Inflammatory macrophage treated with lipopolysaccharide for 4 hours (primary cell): ENCODE measurements around the gene CLSTN2.

Experiments used
- DNase-seq: peaks from one replicate; pipeline ENCODE4 v3.0.0-alpha.2; 2020

Gene CLSTN2

GRCh38 chr3:139944256-139944910 lies 9.4 kb downstream of the CLSTN2 start:
- DNase-seq, result no peak

GRCh38 chr3:139945386-139945785 lies 10.4 kb downstream of the CLSTN2 start:
- no peak for DNase-seq

GRCh38 chr3:139945942-139946341 lies 11.0 kb downstream of the CLSTN2 start:
- DNase-seq, result no peak

- no peak for DNase-seq
Measured at GRCh38 chr3:139948467-139948866, 13.5 kb downstream of the CLSTN2 start.

- DNase-seq, result no peak
Measured at GRCh38 chr3:139948898-139949297, 13.9 kb downstream of the CLSTN2 start.

- no peak for DNase-seq
Measured at GRCh38 chr3:139953131-139953910, 18.3 kb downstream of the CLSTN2 start.

- no peak for DNase-seq
Measured at GRCh38 chr3:139954146-139954860, 19.3 kb downstream of the CLSTN2 start.

- no peak for DNase-seq
Measured at GRCh38 chr3:139957844-139958243, 22.9 kb downstream of the CLSTN2 start.

- DNase-seq, result no peak
Measured at GRCh38 chr3:139969386-139969785, 34.4 kb downstream of the CLSTN2 start.

GRCh38 chr3:139970526-139970925 lies 35.5 kb downstream of the CLSTN2 start:
- no peak for DNase-seq

GRCh38 chr3:139974809-139975425 lies 39.9 kb downstream of the CLSTN2 start:
- DNase-seq, result no peak

GRCh38 chr3:139975594-139976365 lies 40.8 kb downstream of the CLSTN2 start:
- DNase-seq, result no peak

- DNase-seq, result no peak
Measured at GRCh38 chr3:139978966-139979365, 44.0 kb downstream of the CLSTN2 start.

- no peak for DNase-seq
Measured at GRCh38 chr3:139979991-139980390, 45.0 kb downstream of the CLSTN2 start.

GRCh38 chr3:139982404-139982803 lies 47.4 kb downstream of the CLSTN2 start:
- no peak for DNase-seq

- no peak for DNase-seq
Measured at GRCh38 chr3:139985576-139985975, 50.6 kb downstream of the CLSTN2 start.

- DNase-seq, result no peak
Measured at GRCh38 chr3:139987908-139988307, 52.9 kb downstream of the CLSTN2 start.

- no peak for DNase-seq
Measured at GRCh38 chr3:139988472-139989156, 53.6 kb downstream of the CLSTN2 start.

GRCh38 chr3:139994891-139995290 lies 59.9 kb downstream of the CLSTN2 start:
- no peak for DNase-seq

- no peak for DNase-seq
Measured at GRCh38 chr3:140004271-140004670, 69.3 kb downstream of the CLSTN2 start.

- DNase-seq, result no peak
Measured at GRCh38 chr3:140006331-140006730, 71.3 kb downstream of the CLSTN2 start.

GRCh38 chr3:140007081-140007480 lies 72.1 kb downstream of the CLSTN2 start:
- DNase-seq, result no peak
